HepG2 (cell line): ENCODE measurements around the gene SUPT6H. TPM values are rescaled to one million over a fixed set of nuclear protein-coding genes. Genes with fewer than 3 reads are reported as not detected.
A peak's percentile ranks its signal among the peaks of the same experiment; 100 is the strongest.

ENCODE experiments used
- ATRX ChIP-seq: sonication (generic); formaldehyde crosslinking; IDR thresholded peaks from 2 replicates; pipeline ENCODE4 v1.4.0; 2020; ENCODE audit warnings: missing genetic modification reagents, borderline replicate concordance
- DZIP1 ChIP-seq: sonication (generic); formaldehyde crosslinking; IDR thresholded peaks from 2 replicates; pipeline ENCODE4 v1.5.0; 2020; ENCODE audit warnings: mild to moderate bottlenecking, missing genetic modification reagents
- HOXA5 ChIP-seq: sonication (generic); formaldehyde crosslinking; IDR thresholded peaks from 2 replicates; pipeline ENCODE4 v1.4.0; 2020; ENCODE audit warnings: missing genetic modification reagents
- MTERF4 ChIP-seq: sonication (generic); formaldehyde crosslinking; IDR thresholded peaks from 2 replicates; pipeline ENCODE4 v1.8.0; 2023; ENCODE audit warnings: mild to moderate bottlenecking, missing genetic modification reagents
- MXD1 ChIP-seq: sonication (generic); formaldehyde crosslinking; IDR thresholded peaks from 2 replicates; pipeline ENCODE4 v1.4.0; 2020; ENCODE audit warnings: mild to moderate bottlenecking, missing genetic modification reagents
- SOX5 ChIP-seq: IDR thresholded peaks from 2 replicates; pipeline ENCODE4 v1.6.1; 2016; ENCODE audit warnings: borderline replicate concordance
- SP1 ChIP-seq, 2 experiments: fragments of 450-650 bp in 1 of 2; sonication (generic) in 1 of 2; formaldehyde crosslinking in 1 of 2; IDR thresholded peaks; 2 replicates each; pipeline versions ENCODE4 v1.4.0 to v1.6.1; 2016 to 2020; ENCODE audit warnings: missing genetic modification reagents in 1 of 2
- SP4 ChIP-seq: sonication (generic); formaldehyde crosslinking; IDR thresholded peaks from 2 replicates; pipeline ENCODE4 v1.8.1; 2023; ENCODE audit warnings: mild to moderate bottlenecking, missing genetic modification reagents
- ZBTB20 ChIP-seq: sonication (generic); formaldehyde crosslinking; IDR thresholded peaks from 2 replicates; pipeline ENCODE4 v1.8.1; 2023; ENCODE audit warnings: missing genetic modification reagents, low read depth, mild to moderate bottlenecking, borderline replicate concordance
- ZBTB33 ChIP-seq: sonication (generic); formaldehyde crosslinking; IDR thresholded peaks from 2 replicates; pipeline ENCODE4 v1.4.0; 2020; ENCODE audit warnings: missing genetic modification reagents
- ZKSCAN1 ChIP-seq: fragments of 150-350 bp; IDR thresholded peaks from 2 replicates; pipeline ENCODE4 v1.6.1; 2014; ENCODE audit warnings: low read length
- ZNF281 ChIP-seq: sonication (generic); formaldehyde crosslinking; IDR thresholded peaks from 2 replicates; pipeline ENCODE4 v1.4.0; 2020; ENCODE audit warnings: missing genetic modification reagents, borderline replicate concordance
- ZNF296 ChIP-seq: sonication (generic); formaldehyde crosslinking; conservative IDR thresholded peaks from 2 replicates; pipeline ENCODE4 v1.5.0; 2020; ENCODE audit warnings: mild to moderate bottlenecking, missing genetic modification reagents
- ZNF329 ChIP-seq: sonication (generic); formaldehyde crosslinking; IDR thresholded peaks from 2 replicates; pipeline ENCODE4 v1.9.0; 2021; ENCODE audit warnings: low read depth, mild to moderate bottlenecking, missing genetic modification reagents
- ZNF512 ChIP-seq: sonication (generic); formaldehyde crosslinking; IDR thresholded peaks from 2 replicates; pipeline ENCODE4 v1.4.0; 2020; ENCODE audit warnings: mild to moderate bottlenecking, missing genetic modification reagents
- ZNF747 ChIP-seq: sonication (generic); formaldehyde crosslinking; IDR thresholded peaks from 2 replicates; pipeline ENCODE4 v1.8.1; 2023; ENCODE audit warnings: missing genetic modification reagents, mild to moderate bottlenecking, borderline replicate concordance
- ZNF780A ChIP-seq: sonication (generic); formaldehyde crosslinking; IDR thresholded peaks from 2 replicates; pipeline ENCODE4 v1.8.0; 2022; ENCODE audit warnings: mild to moderate bottlenecking, missing genetic modification reagents, moderate library complexity
- polyA plus RNA-seq, 8 experiments: library from polyadenylated mRNA; depleted of rRNA in 3 of 8; stranded (reverse) in 7 of 8; unstranded in 1 of 8; fragments of >200 nt; fragmentation: Illumina TruSeq in 4 of 8; extraction: Trizol in 4 of 8; gene quantifications; 2 replicates each; pipeline versions ENCODE4 v1.2.1 to v1.2.3, GENCODE V29; 2011 to 2016; ENCODE audit warnings: low read depth in 4 of 8, missing spikeins in 1 of 8, mixed read lengths in 1 of 8; ENCODE audit not compliant: insufficient read depth in 1 of 8
- total RNA-seq, 5 experiments: library from RNA; depleted of rRNA; stranded (reverse); fragments of >200 nt; fragmentation: Illumina TruSeq; extraction: Trizol; gene quantifications; 2 replicates each; pipeline ENCODE4 v1.2.3, GENCODE V29; 2016; ENCODE audit warnings: low read depth in 1 of 5

Gene SUPT6H
- total and polyA plus RNA-seq, 2 of the 13 experiments (the other 11 are each of a cell fraction or from before 2014, with no cell fraction given) = 32.7 to 39.9 TPM

GRCh38 chr17:28728364-28729200 lies 66.6 kb downstream of the SUPT6H start, which contains the start of gene NEK8 (continued):
- TF ChIP-seq MTERF4 (CRISPR knock-in tag) (no peak), MXD1 (peak; percentile 48; the same call in 1 of the 2 replicates), ZKSCAN1 (no peak), SP4 (CRISPR knock-in tag) (peak; percentile 88), ZNF296 (CRISPR knock-in tag) (0 out of 2 replicates have a peak, but pooled peaks have one; percentile 63), ZNF780A (no peak), ZNF281 (CRISPR knock-in tag) (0 out of 2 replicates have a peak, but pooled peaks have one; percentile 4), SOX5 (CRISPR knock-in tag) (0 out of 2 replicates have a peak, but pooled peaks have one; percentile 10), HOXA5 (CRISPR knock-in tag) (peak; percentile 65), ZBTB20 (CRISPR knock-in tag) (peak; percentile 11; the same call in 1 of the 2 replicates), SP1 (IDR thresholded peaks at IDR 0.05) (no peak), SP1 (CRISPR knock-in tag; IDR thresholded peaks at IDR 0.05) (peak; percentile 82), DZIP1 (CRISPR knock-in tag) (no peak), ZNF747 (CRISPR knock-in tag) (peak; percentile 92; the same call in 1 of the 2 replicates), ATRX (no peak), ZBTB33 (CRISPR knock-in tag) (no peak), ZNF512 (CRISPR knock-in tag) (no peak), ZNF329 (CRISPR knock-in tag) (no peak)
